GM21447 (cell line): ENCODE measurements around the gene GFRA4.

Source experiments
- ATAC-seq: cut with Tn5 transposase; IDR thresholded peaks from one replicate; pipeline ENCODE4 v1.9.1; 2021; ENCODE audit not compliant: unreplicated experiment

GFRA4 gene

DNA sequence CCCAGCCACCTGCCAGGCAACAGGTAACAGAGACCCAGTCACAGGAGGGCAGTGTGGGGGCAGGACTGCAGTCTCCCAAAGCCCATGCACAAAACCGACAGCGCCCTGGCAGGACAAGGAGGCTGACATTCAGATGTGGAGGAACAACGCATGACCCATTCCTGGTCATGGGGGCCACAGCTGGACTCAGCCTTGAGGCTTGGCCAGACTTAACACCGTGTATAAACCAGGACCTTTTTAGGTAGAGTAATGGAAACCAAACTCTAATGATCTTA is 8.1 kb downstream of the GFRA4 start:
- ATAC-seq: no peak

DNA sequence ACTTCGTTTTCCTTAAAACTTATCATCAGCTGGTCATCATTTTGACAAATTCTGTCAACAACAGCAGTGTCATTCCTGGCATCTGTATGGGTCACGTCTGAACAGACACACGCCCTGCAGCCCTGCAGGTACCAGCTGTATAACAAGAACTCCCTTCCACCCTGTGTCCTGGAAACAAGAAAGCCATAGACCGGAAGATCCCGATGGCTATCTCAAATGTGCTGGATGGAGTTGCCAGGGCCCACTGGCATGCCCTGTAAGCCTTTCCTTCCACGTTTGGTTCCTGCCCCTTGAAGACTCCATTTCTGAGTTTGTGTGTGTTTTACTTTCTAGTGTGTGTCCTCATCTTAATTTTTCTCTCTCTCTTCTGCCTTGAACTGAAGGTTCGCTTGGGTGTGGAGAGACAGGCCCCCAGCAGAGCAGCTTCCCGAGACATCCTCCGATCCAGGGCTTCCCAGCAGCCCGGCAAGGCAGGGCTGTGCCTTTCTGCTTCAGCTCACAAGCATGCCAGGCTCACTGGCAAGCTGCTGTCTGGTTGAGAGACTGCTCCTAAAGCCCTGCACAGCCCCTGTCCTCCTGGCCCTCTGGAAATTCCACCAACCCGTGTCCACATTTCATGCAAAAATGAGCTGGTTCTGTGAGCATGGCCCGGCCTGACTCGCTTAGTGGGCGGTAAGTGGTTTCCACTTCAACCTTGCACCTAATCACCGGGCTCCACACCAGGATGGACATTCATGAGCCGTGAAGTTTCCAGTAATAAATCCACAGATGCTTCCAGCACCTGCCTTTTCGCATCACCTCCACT is 8.7 kb downstream of the GFRA4 start:
- no peak for ATAC-seq

DNA sequence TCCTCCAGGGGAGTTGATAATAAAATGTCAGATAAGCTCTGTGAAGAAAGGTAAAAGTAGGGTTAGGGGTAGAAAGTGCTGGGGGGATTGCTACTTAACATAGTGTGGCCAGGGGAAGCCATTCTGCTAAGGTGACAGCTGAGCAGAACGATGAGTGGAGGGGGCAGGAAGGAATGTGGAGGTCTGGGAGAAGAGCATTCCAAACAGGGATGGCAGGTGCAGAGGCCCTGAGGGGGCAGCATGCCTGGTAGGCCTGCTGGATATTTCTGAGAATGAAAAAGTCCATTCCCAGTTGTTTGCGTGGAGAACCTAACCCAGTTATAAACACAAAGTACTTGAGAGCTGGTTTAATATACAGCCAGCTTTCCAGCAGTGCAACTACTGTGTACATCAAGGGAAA is 9.3 kb downstream of the GFRA4 start:
- no peak for ATAC-seq

DNA sequence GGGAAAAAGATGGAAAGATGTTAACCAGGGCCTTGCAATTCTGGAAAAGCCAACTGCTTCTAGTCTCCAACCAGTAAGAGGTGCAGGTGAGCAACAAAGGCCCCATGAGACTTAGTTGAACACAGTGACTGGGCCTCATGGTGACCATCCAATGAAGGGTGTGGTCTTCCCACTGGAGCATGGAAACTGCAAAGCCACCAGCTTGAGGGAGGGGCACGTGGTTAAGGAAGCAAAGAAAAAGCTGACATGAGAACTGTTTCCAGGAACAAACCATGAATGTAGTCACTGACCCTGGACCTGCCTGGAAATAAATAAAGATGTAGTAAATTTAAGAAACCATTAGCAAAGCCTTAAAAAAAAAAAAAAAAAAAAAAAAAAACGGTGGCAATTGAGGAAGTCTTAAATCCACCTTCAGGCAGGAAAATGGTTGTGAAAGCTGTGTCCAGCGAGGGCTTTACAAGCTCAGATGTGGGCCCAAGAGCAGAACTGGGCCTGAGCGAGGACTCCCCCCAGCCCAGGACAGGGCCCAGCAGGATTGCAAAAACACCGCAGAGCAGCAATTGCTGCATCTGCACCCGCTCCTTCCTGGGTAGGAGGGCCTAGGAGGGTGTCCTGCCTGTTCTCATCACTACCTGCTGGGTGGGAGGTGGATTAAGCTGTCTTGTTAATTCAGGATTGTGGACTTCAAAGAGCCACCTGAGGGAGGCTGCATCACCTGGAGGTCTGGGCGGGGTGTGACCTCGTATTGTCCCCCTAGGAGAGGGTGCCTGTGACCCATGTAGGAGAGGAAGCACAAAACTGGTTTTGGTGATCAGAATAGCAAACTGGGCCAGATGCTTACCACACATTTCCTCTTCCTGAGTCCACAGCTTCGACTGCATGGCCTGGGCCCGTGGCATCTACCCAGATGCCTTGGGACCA is 10.3 kb downstream of the GFRA4 start:
- no peak for ATAC-seq

DNA sequence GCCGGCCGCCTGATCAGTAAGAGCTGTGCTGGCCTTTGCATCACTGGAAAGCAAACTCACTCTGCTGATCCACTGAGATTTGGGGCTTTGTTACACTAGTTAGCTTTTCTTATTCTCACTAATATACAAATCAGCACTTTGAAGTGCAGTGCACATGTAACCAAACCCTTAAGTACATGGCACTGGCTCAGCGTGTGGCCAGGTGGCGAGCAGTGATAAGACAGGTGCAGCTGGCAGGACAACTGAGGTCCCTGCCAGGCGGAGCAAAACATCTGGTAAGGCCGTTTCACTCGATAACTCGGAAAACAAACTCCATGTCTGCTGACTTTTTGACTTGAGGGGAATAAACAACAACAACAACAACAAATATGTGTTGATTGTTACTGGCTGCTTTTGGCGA is 11.0 kb downstream of the GFRA4 start:
- ATAC-seq: no peak

DNA sequence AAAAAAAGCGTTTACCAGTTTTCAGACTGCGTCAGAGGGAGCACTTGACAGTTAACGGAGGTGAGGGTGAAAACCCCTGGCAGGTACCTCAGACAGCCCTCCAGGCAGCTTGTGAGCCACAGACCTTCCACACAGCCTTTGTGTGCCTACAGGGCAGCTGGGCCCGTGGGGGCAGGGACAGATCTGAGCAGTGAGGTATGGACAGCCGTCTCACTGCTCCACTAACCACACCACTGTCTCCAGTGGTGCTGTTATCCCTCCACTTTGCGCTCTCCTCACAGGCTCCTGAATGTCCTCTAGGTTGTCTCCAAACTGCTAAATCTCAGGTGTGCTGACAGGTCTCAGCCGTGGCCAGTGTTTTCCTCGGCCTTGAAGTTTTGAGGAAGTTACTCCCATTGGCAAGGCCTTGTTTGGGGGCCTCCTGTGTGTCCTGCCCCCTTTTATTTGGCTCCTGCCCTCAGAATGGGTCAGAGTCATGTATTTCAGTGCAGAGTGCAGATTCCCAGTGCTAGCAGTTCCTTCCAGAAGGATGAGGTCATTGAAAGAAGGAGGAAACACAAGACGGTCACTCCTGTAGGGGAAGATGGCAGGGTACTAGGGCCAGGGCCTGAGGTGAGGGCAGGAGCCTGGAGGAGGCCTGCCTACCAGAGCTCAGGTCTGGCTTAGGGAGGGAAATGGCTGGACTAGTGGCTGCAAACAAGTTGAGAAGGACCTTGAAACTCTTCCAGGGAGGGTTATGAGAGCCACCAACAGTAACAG is 11.8 kb downstream of the GFRA4 start:
- no peak for ATAC-seq

DNA sequence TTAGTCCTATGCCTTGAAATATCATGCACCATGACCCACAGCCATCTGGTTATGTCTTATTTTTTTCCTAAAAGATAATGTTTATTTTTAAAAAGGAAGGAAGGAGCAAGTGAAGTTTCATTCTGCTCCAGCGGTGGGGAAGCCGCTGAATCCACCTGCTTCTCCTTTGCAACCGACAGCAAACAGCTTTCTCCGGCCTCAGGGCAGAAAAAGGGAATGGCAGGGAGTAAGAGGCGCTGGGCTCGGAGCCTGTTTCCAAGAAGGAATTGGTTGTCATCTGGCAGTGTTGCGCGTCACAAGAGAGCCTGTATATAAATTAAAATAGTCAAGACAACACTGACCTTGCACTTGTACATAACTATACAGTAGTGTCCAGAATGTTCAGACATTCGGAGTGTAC is 14.2 kb downstream of the GFRA4 start:
- ATAC-seq: no peak

DNA sequence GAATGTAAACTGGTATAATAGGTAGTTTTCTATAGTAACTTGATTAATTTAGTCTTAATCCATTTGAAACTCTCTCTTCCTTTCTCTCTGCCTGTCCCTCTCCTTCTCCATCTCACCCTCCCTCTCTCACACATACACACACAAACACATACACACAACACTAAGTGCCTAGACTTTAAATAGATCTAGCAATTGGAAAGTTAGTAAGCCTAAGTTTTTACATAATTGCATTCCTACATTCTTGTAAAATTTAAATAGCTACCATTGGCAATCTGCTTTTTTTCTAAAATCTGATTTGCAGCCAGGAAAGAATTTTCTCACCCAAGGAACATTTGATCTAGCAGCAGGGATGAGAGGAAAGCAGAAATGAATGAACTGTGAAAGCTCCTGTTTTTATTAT is 15.7 kb downstream of the GFRA4 start:
- no peak for ATAC-seq

DNA sequence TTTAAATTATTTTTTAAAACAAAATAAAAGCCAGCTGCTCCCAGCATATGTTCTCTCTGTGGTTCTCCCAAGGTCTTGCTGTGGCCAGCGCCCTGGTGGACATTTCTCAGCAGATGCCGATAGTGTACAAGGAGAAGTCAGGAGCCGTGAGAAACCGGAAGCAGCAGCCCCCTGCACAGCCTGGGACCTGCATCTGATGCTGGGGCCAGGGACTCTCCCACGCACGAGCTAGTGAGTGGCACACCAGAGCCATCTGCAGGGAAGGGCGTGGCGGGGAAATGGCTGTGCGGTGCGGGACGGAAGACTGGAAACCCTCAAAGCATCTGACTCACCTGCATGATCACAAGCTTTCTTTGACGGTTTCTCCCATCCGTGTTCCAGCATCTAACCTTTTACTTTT is 16.5 kb downstream of the GFRA4 start:
- no peak for ATAC-seq

DNA sequence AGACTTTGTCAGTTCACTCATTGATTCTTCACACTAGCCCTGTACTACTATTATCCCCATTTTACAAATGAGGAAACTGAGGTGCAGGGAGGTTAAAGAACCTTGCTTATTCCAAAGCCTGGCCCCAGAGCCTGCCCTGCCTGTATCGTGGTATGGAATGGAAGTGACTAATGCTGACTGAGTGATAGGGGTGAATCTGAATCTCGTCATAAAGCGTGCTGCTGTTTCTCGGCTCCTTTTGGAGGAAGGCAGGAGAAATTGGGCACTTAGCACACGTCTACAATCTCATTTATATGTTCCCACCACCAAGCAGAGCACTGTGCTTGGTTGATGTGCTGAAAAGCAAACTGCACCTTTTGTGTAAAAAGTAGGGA is 17.1 kb downstream of the GFRA4 start:
- ATAC-seq: no peak

DNA sequence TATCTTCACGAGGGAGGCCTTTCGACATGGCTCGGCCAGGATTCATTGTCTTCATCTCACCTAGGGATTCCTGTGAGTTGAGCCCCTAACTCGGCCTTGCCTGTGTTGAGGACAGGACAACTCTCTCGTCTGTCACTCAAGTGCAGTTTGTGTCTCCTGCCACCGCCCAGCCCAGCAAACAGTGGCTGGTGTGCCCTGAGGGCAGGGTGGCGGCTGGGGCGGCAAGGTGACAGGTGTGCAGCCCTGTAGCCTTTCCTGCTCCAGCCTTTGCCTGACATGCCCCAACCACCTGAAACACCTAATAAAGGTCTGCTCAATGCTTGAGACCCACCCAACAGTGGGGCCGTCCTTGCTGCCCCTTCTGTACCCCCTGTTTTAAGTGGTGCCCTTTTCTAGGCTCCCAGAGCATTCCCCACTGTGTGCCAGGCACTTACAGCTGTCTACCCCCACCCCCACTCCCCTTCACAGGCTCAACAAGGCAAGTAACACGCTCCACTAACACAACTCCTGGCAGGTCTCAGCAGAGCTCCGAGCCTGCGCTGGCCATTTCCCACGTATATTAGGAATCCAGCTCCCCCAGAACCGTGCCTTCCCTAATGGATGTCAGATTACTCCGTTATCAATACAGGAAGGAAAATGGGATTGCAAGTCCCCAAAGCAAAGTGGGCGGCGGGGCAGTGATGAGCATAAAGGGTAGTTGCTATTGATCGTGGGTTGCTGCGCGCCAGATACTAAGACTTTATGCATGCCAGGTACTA is 17.7 kb downstream of the GFRA4 start:
- ATAC-seq: no peak

DNA sequence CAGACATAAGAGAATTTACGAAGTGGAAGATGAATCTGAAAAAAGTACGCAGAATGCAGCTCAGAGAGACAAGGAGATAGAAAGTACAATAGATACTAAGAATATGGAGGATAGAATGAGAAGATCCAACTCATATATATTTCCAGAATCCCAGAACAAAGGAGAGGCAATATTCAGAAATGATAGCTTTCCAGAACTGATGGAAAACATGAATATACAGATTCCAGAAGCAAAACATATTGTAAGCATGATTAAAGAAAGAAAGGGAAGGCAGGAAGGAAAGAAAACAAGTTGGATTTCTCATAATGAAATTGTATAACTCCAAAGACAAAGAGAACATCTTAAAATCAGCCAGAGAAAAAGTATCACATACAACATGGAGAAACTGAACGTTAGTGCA is 22.9 kb downstream of the GFRA4 start:
- no peak for ATAC-seq

DNA sequence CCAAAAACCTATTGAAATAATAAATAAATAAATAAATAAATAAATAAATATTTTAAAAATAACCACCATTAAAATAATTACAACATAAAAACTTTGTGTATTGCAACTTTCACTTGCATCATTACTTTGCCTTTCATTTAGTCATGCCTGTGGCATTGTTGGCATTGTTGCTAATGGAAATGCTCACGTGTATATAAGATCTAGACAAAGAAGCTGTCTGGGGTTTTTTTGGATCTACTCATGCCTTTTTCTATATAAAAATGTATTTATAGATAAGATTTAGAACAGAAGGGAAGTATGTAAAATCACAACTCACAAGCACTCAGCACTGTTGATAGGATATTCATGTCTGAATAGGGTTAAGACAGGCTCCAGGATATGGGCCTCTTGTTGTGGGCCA is 27.9 kb downstream of the GFRA4 start:
- ATAC-seq: no peak

DNA sequence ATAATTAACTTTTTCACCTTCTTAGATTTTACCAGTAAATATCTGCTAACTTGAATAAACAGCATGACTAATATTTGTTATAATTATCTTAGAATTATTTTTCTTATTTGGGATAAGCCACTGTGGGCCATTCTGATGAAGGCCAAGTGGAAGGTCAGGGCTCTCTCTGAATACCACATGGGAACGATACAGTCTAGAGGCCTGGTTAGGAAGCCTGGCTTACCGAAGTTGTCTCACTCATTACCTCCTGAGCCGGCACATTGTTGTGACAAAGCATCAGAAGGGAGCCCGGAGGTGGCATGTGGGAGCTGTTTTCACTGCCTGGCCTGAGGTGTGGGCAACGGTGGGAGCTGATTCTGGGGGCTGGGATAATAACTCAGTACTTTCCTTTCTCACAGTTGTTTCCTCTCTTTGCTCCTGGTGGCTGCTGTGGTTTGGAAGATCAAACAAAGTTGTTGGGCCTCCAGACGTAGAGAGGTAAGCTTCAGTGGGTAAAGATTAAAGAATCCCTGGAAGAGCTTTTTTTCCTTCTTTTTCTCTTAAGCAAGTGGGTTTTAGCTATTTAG is 29.2 kb downstream of the GFRA4 start:
- no peak for ATAC-seq

DNA sequence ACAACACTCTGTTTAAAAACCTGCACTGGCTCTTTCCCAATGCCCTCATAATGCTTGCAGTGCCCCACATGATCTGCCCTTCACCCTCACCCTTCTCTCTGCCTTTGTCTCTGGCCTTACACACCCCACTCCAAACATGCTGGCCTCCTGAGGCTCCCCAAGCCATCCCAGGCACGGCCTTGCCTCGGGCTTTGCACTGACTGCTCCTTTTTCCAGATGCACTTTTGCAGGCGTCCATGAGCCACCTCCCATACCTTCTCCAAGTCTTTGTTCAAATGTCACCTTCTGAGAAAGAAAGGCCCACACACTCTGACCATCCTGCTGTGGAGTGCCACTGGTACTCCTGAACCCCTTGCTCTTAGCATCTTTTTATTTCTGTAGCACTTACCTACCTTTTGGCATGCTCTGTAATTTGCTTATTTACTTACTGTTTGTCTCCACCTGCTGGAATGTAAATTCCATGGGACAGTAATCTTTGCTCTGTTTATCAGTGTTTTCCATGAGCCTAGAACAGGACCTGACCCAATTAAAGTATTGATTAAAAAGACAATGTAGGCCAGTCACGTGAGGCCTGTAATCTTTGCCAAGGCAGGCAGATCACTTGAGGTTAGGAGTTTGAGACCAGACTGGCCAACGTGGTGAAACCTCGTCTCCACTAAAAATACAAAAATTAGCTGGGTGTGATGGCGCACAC is 30.7 kb downstream of the GFRA4 start:
- ATAC-seq: no peak

DNA sequence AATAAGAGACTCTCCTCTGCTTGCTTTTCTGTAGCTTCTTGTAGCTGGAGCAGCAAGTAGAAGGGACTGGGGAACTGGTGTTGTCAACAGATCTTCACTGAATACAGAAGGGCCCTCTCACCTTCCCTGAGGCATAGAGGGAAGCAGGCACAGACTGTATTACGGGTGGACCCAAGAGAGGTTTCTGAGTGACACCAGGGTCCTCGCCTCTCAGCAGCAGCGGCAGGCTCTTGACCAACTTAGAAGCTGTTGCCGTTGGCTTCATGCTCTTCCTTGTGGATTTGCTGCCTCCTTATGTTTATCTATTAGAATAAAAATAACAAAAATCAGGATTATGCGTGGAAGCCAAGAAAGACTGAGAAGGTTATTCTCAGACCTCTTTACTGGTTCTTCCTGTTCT is 31.7 kb downstream of the GFRA4 start:
- no peak for ATAC-seq

DNA sequence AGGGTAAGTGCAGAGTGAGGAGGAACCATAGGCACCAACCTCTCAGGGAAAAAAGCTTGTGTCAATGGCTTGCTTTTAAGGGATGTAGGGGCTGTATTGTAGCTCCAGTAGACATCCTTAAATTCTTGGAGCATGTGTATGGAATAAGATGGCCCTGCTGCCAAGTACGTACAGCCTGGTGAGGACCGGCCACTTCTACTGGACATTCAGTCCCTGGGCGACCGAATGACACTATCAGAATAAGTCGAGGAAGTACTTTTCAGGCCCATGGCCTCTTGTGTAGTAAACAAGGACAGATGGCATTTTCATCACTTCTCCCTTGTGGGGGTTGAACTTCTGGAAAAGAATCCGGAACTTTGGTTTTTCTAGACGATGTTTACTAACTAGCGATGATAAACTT is 32.8 kb downstream of the GFRA4 start:
- ATAC-seq: no peak

DNA sequence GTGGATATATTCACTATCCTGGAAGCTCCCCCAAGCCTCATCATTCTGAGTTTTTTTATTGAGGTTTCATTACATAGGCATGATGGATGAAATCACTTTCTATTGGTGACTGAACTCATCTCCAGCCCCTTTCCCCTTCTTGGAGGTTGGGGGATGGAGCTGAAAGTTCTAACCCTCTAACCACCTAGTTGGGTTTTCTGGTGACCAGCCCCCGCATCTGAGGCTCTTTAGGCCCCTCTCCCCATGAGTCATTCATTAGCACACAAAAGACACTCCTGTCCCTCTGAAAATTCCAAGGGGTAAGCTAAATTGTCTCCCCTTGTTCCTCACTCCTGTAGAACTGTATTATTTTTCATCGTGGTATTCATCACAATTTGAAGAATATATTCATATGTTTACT is 33.3 kb downstream of the GFRA4 start:
- no peak for ATAC-seq

DNA sequence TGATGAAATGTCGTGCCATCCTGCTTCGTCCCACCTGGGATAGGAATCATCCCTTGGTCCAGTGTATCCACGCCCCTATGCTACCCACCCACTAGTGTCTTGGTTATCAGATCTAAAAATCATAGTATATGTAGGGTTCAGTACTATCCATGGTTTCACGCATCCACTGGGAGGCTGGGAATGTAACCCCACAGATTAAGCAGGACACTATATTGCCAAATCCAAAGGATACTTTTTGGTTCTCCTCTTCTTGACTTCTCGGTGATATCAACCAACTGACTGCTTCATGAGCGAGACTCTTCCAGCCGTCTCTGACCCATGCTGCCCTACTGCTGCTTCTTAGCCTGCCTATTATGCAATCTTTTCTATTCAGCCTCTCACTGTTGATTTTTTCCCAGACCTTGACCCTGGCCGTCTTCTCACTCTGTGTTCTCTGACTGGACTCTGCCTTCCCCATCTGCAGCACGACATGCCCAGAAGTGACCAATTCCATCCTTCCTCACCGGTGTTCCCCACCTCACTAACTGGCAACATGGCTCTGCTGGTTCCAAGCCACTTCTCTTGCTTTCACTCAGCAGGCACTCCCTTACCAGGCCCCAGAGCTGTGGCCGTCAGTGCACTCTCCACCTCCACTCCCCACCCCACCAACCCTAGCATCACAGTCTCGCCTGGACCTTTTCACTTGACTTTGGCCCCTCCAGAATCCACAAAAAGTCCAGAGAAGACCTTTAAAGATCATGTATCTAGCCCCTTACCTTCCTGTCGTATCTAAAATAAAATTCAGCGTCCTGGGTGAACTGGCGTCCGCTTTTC is 34.5 kb downstream of the GFRA4 start:
- ATAC-seq: no peak
